ENCODE measurements around the gene CCNQ.

- TF ChIP-seq CTCF (conservative IDR thresholded peaks at IDR 0.05 in 1 of 2, IDR thresholded peaks at IDR 0.05 in 1 of 2; ENCODE audit: low read depth in 1 of 2, low read length in 2 of 2) (no peak), EZH2 (IDR thresholded peaks at IDR 0.05; ENCODE audit: low read length, missing control alignments) (no peak)
Measured at GRCh38 chrX:153580700-153581386, 18.1 kb downstream of the CCNQ start.
